ENCODE results near the gene SENP3.

SENP3 gene

DNA sequence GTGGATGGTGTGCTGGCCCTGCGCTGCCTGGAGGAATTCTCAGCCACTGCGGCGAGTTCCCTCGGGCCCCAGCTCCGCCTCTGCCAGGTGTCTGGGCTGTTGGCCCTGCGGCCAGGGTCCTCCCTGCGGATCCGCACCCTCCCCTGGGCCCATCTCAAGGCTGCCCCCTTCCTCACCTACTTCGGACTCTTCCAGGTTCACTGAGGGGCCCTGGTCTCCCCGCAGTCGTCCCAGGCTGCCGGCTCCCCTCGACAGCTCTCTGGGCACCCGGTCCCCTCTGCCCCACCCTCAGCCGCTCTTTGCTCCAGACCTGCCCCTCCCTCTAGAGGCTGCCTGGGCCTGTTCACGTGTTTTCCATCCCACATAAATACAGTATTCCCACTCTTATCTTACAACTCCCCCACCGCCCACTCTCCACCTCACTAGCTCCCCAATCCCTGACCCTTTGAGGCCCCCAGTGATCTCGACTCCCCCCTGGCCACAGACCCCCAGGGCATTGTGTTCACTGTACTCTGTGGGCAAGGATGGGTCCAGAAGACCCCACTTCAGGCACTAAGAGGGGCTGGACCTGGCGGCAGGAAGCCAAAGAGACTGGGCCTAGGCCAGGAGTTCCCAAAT lies 4.5 kb upstream of the SENP3 start:
- DNase-seq, result no peak

DNA sequence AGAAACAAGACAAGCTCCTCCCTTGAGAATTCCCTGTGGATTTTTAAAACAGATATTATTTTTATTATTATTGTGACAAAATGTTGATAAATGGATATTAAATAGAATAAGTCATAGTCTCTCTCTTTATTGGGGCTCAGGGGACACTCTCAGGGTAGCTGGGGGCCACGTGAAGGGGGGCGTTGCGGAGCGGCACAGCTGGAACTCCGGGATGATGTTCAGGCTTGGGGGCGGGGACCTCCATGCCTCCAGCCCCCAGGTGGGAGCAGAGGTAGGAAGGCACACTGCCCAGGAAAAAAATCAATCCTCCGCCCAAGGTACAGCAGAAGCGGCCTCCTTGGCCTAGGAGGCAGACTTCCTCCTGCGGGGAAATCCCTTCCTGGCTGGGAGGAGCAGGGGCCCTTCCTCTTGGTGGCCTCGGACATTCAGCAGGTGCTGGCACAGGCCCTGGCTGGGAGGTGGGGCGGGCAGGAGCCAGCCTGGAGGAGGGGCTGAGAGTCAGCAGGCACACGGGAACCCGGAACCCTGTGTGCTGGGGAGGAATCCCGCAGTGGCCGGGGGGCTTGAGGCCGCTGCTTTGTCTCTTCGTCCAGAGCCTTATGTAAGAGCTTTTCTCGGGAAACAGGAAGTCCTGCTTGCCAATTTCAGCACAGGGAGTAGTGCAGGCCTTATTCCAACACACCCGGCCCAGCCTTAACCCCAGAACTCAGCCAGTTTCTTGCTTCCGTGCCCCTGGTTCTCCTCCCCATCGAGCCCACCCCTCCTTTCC lies 3.8 kb upstream of the SENP3 start:
- peak; percentile 46 for DNase-seq

DNA sequence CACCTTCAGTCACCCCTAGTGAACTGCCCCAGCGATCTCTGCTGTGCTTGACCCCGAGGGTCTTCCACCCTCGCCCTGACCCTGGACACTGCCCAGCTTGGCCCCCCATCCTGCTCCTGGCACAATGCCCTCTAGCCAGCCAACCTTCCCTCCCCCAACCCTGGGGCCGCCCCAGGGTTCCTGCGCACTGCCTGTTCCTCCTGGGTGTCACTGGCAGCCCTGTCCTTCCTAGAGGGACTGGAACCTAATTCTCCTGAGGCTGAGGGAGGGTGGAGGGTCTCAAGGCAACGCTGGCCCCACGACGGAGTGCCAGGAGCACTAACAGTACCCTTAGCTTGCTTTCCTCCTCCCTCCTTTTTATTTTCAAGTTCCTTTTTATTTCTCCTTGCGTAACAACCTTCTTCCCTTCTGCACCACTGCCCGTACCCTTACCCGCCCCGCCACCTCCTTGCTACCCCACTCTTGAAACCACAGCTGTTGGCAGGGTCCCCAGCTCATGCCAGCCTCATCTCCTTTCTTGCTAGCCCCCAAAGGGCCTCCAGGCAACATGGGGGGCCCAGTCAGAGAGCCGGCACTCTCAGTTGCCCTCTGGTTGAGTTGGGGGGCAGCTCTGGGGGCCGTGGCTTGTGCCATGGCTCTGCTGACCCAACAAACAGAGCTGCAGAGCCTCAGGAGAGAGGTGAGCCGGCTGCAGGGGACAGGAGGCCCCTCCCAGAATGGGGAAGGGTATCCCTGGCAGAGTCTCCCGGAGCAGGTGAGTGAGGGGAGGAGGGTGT lies 3.0 kb upstream of the SENP3 start, which contains the start of gene TNFSF13:
Gene TNFSF13 (plus strand): TSS at position 207 of the 776 bp plus-strand sequence. CDS start 290 bp downstream, at position 497.
- no peak for DNase-seq

DNA sequence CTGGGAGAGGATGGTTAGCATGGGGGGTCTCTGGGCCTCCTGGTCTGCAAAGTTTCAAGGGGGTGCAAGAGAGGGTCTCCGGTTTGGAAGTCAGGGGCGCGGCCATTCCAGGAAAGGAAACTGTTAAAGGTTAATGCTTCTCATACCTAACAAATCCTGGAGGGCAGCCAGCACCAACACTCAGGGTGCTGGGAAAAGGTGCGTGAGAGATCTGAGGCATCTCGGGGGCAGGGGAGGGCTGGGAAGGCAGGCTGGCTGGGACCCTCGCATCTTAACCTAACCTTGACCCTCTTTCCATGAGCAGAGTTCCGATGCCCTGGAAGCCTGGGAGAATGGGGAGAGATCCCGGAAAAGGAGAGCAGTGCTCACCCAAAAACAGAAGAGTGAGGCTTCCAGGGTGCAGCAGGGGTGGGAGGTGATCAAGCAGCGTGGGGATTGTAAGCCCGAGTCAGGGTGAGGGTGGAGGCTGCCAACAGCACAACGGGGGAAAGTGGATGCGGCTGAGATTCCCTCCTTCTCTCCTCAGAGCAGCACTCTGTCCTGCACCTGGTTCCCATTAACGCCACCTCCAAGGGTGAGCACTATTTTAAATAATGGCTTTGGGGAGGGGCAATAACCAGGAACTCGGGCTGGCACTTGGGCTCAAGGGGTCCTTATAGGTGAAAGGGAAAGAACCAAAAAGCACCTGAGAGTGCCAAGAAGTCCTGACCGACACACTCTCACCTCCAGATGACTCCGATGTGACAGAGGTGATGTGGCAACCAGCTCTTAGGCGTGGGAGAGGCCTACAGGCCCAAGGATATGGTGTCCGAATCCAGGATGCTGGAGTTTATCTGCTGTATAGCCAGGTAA lies 2.2 kb upstream of the SENP3 start:
- DNase-seq, result no peak

DNA sequence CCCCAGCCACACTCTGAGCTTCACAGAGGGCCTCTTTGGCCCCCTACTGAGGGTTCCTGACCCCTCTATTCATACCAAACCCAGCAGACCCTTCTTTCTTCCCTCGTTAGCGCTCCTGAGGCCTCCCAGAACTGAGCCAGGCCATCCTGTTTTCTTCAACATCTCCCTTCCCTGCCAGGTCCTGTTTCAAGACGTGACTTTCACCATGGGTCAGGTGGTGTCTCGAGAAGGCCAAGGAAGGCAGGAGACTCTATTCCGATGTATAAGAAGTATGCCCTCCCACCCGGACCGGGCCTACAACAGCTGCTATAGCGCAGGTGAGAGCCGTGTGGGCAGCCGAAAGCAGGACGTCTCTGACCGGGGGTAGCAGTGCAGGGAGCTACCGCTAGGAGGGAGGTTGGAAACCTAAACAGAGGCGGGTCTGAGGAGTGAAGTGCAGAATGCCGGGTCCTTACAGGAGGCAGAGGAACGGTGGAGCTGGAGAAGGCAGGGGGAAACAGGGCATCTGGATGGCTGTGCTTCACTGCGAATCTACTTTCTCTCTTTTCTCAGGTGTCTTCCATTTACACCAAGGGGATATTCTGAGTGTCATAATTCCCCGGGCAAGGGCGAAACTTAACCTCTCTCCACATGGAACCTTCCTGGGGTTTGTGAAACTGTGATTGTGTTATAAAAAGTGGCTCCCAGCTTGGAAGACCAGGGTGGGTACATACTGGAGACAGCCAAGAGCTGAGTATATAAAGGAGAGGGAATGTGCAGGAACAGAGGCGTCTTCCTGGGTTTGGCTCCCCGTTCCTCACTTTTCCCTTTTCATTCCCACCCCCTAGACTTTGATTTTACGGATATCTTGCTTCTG lies 1.3 kb upstream of the SENP3 start:
- DNase-seq, result no peak

DNA sequence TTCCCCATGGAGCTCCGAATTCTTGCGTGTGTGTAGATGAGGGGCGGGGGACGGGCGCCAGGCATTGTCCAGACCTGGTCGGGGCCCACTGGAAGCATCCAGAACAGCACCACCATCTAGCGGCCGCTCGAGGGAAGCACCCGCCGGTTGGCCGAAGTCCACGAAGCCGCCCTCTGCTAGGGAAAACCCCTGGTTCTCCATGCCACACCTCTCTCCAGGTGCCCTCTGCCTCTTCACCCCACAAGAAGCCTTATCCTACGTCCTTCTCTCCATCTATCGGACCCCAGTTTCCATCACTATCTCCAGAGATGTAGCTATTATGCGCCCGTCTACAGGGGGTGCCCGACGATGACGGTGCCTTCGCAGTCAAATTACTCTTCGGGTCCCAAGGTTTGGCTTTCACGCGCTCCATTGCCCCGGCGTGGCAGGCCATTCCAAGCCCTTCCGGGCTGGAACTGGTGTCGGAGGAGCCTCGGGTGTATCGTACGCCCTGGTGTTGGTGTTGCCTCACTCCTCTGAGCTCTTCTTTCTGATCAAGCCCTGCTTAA lies 617 bp upstream of the SENP3 start:
- DNase-seq, result peak; percentile 55

DNA sequence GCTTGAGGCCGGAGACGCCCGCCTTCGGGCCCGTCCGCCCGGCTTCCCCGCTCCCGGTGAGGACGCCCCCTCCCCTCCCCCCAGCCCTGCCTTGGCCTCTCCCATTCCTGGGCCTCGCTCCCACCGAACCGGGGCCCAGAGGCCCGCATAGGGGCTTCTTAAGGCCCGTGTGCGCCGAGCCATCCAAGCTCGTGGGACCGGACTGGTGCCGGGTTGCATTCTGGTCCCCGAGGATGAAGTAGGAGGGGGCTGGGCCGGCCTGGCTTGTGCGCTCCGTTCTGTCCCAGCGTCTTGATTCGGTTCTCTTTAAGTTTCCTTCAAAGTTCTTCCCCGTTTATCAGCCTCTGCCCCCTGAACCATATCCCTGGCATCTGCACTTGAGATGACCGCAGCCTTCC lies 488 bp downstream of the SENP3 start:
- no peak for DNase-seq

DNA sequence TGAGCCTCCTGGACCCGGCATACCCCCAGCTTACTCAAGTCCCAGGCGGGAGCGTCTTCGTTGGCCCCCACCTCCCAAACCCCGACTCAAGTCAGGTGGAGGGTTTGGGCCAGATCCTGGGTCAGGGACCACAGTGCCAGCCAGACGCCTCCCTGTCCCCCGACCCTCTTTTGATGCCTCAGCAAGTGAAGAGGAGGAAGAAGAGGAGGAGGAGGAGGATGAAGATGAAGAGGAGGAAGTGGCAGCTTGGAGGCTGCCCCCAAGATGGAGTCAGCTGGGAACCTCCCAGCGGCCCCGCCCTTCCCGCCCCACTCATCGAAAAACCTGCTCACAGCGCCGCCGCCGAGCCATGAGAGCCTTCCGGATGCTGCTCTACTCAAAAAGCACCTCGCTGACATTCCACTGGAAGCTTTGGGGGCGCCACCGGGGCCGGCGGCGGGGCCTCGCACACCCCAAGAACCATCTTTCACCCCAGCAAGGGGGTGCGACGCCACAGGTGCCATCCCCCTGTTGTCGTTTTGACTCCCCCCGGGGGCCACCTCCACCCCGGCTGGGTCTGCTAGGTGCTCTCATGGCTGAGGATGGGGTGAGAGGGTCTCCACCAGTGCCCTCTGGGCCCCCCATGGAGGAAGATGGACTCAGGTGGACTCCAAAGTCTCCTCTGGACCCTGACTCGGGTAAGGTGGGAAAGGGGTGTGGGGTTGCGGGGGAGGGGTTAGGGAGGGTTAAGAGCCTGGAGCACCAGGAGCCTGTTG lies 1.6 kb downstream of the SENP3 start:
- no peak for DNase-seq

DNA sequence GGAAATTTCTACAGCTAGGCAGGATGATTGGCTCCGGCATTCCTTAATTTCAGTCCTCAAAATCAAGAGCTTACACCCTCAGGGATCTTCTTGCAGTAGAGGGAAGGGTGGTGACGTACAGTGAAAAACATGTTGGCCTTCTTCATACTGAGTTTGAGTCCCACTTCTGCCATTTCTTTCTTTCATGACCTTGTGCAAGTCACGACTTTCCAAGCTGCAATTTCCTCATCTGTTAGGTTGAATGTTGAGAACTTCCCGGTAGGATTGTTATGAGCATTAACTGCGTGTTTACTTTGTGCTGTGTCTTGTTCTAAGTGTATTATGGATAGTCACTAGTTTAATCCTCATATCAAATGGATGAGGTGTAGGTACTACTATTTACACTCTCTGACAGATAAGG lies 7.9 kb downstream of the SENP3 start:
- DNase-seq, result no peak

DNA sequence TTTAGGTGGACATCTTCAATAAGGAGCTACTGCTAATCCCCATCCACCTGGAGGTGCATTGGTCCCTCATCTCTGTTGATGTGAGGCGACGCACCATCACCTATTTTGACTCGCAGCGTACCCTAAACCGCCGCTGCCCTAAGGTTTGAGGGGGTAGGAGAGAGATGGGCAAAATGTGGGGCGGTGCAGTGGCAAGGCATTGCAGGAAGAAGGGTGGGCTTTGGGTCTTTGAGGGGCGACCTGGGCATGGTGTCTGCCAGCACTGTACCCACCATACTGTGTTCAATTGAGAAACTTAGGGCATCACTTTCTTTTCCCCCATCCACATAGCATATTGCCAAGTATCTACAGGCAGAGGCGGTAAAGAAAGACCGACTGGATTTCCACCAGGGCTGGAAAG lies 8.6 kb downstream of the SENP3 start:
- DNase-seq, result no peak

DNA sequence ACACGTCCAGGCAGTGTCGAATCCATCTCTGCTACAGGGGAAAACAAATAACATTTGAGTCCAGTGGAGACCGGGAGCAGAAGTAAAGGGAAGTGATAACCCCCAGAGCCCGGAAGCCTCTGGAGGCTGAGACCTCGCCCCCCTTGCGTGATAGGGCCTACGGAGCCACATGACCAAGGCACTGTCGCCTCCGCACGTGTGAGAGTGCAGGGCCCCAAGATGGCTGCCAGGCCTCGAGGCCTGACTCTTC lies 10.5 kb downstream of the SENP3 start:
- DNase-seq, result no peak

DNA sequence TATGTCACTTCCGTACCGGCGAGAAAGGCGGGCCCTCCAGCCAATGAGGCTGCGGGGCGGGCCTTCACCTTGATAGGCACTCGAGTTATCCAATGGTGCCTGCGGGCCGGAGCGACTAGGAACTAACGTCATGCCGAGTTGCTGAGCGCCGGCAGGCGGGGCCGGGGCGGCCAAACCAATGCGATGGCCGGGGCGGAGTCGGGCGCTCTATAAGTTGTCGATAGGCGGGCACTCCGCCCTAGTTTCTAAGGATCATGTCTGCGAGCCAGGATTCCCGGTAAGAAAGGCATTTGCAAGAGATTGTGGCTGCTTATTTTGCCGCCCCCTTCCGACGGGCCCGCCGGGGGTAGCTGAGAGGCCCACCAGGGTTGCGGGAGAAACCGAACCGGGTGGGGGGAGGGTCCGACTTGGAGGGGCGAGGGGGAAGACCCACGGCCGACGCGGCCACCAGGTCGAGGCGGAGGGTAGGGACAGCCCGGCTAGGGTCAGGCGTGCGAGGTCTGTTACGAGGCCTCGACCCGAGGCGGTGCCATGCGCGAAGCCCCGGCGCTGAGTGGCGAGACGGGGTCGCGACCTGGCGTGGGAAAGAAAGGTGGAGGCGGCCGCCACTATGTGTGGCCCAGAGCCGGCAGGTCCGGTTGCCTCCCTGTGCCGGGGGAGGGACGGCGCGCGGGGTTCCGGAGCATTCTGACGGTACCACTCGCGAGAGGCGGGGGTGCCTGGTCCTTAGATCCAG lies 11.0 kb downstream of the SENP3 start:
- peak; percentile 97 for DNase-seq

DNA sequence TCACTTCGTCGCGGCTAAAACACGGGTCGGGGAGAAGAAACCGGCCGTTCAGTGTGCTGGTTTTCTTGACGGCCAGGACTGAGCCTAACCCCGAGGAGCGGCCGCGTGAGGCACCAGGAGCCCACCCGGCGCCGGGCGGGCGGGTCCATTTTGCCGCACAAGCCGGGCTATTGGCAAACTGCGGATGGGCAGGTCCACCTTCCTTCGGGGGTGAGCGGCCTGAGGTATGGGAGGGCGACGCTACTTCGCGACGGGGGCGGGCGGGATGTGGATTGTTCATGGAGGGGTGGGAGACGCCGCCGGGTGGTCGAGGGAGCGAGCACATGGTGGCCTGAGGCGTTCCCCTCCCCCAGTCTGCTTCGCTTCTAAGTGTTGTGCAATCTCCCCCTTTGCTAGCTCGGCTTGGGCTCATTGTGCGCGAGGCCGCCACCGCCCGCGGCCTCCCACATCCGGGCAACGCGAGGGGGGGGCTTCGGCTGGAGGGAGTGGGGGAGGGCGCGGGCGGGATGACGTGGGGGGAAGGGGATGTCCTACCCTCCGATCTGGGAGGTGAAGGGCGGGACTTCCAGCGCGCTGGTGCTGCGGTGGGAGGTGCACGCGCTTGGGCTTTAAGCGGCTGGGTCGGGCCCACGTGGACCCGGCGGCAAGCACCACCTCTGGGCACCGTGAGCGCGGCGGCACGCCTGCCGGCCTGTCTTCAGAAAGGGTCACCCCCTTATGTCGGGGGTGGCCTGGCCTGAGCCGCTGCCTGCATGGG lies 11.8 kb downstream of the SENP3 start:
- DNase-seq, result peak; percentile 58

DNA sequence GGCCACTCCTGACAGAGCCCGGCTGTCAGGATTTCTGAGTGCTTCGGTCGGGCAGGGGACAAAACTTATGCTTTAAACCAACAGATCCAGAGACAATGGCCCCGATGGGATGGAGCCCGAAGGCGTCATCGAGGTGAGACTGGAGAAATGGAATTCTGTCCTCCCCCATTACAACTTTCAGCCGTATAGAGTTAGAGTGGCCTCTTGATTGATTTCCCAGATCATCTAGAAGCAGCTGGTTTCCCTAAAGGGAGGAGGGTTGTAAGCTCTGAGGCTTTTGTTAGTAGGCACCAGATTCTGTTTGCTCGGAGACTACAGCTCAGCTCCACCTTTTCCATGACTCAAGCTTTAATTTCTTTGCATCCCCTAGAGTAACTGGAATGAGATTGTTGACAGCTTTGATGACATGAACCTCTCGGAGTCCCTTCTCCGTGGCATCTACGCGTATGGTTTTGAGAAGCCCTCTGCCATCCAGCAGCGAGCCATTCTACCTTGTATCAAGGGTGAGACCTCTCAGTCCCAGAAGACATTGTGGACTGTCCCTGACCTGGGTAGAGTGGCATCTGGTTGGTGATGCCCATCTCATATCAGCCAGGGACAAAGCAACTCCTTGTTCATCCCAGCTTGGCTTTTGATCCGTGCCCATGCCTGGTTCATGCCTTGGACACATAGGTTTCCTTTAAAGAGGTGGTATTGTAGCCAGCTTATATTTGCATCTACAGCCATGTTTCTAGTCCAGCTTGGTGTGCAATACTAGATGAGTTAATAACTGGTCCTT lies 12.6 kb downstream of the SENP3 start:
- DNase-seq, result no peak

DNA sequence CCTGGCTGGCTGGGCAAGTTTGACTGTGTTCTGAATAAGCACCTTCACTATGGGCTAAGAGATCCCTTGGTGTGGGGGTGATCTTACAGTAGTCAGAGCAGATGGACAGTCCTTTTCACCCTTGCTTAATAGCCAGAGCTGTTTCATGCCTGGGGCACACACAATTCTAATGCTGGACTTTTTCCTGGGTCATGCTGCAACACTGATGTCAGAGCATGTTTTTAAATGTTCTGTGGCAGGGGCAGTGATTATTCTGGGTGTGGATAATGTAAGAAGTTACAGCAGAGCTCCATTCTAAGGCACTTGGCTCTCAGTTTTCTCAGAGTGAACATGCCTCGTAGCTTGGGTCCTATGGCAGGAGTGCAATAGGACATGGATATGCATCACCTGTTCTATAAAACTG lies 13.8 kb downstream of the SENP3 start:
- DNase-seq, result no peak

DNA sequence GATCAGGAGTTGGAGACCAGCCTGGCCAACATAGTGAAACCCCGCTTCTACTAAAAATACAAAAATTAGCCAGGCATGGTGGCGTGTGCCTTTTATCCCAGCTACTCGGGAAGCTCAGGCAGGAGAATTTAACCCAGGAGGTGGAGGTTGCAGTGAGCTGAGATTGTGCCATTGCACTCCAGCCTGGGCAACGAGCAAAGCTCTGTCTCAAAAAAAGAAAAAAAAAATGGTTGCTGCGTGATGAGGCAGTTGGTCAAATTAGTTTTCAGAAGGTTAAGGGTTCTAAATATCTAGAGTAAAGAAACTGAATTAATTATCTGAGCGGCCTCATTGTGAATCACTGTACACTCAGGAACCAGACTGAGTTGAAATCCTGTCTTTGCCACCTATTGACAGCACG lies 14.2 kb downstream of the SENP3 start:
- DNase-seq, result no peak

DNA sequence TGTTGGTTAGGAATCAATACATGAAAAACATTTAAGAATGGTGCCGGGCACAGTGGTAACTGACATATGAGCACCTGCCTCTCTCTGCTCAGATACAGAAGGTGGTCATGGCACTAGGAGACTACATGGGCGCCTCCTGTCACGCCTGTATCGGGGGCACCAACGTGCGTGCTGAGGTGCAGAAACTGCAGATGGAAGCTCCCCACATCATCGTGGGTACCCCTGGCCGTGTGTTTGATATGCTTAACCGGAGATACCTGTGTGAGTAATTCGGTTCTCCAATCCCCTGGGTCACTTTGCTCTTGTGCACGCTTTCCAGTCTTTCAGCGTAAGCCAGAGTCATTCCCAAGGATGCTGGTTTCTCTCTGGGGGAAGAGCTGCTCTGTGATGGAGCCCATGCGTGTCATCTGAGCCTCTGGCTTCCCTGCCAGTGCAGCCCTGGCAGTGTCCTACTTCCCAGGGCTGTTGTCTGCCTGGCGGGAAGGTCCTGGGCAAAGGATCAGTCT lies 14.8 kb downstream of the SENP3 start:
- no peak for DNase-seq

DNA sequence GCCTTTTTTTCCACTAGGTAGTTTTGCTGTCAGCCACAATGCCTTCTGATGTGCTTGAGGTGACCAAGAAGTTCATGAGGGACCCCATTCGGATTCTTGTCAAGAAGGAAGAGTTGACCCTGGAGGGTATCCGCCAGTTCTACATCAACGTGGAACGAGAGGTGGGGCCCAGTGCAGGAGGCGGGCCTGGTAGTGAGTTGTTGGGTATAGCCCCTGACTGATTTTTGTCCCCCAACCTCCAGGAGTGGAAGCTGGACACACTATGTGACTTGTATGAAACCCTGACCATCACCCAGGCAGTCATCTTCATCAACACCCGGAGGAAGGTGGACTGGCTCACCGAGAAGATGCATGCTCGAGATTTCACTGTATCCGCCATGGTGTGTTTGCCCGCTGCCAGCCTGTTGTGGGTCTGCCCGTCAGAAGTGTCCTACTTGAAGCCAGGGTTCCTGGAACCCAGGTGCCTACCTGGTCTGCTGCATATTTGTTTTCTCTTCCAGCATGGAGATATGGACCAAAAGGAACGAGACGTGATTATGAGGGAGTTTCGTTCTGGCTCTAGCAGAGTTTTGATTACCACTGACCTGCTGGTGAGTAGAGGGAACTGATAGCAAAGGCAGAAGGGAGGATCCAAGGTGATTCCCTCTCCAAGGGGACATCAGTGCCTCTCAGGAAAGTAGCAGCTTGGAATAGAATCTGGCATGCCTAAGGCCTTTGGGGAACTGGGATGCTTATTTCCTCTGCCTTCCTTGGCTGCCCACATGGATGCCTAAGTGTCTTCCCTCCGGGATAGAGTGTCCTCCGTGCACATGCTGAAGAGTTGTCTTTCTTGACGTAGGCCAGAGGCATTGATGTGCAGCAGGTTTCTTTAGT lies 15.8 kb downstream of the SENP3 start:
- no peak for DNase-seq
